Psoas muscle (tissue), 8 donors: ENCODE measurements around the gene PCDHA1. TPM values are rescaled to one million over a fixed set of nuclear protein-coding genes. Genes with fewer than 3 reads are reported as not detected.

Experiments used
- ATAC-seq, 4 donors: fragments of 200-7000 bp; cut with Tn5 transposase; one replicate each; pipeline ENCODE4 v1.9.1; 2020; ENCODE audit warnings: moderate library complexity in 3 of 4, mild to moderate bottlenecking in 2 of 4
- DNase-seq, 2 donors: peaks; one replicate each; pipeline ENCODE4 v3.0.0-alpha.2; 2020
- H3K27ac ChIP-seq: fragments of 200-600 bp; one replicate; pipeline ENCODE4 v1.8.0; 2022
- H3K27me3 ChIP-seq, 3 donors: fragments of 200-600 bp in 1 of 3; one replicate each; pipeline versions ENCODE4 v1.6.1 to v1.8.0; 2013 to 2022; ENCODE audit warnings: low read length in 2 of 3, mild to moderate bottlenecking in 2 of 3, moderate library complexity in 1 of 3; ENCODE audit not compliant: insufficient read depth in 3 of 3
- H3K36me3 ChIP-seq, 2 donors: fragments of 200-600 bp in 1 of 2; one replicate each; pipeline versions ENCODE4 v1.6.1 to v1.8.0; 2013 to 2022; ENCODE audit warnings: low read depth in 1 of 2, mild to moderate bottlenecking in 1 of 2, moderate library complexity in 1 of 2; ENCODE audit not compliant: insufficient read depth in 1 of 2
- H3K4me1 ChIP-seq: fragments of 200-600 bp; one replicate; pipeline ENCODE4 v1.8.0; 2022
- H3K4me3 ChIP-seq: fragments of 200-600 bp; one replicate; pipeline ENCODE4 v1.8.0; 2022; ENCODE audit warnings: mild to moderate bottlenecking
- H3K9me3 ChIP-seq: fragments of 200-600 bp; one replicate; pipeline ENCODE4 v1.8.0; 2022
- WGBS, 3 donors: extraction: QIAGEN DNeasy Blood & Tissue Kit; methylation state at CpG; one replicate each; pipeline versions ENCODE4 v1.1.6 to v1.1.7; 2013; 5-methylcytosine and 5-hydroxymethylcytosine counted together
- intact Hi-C, 2 donors: fragments of 100-400 bp; cut with DNase I; formaldehyde crosslinking; loops; one replicate each; pipeline versions ENCODE4 v1.11.0 to v1.14.2; 2022
- polyA plus RNA-seq, 3 donors: library from polyadenylated mRNA; stranded (reverse); fragments of 200-250 nt; gene quantifications; one replicate each; pipeline ENCODE4 v1.2.3, GENCODE V29; 2013
- total RNA-seq, 4 donors: library from RNA; stranded (reverse); fragmentation: NEBNext Ultra II Directional in 2 of 4; extraction: Animal tissue kit (Norgen Biotek cat#: 25700) in 2 of 4; gene quantifications; one replicate each; pipeline versions ENCODE4 v1.2.1 to v1.2.4, GENCODE V29; 2021 to 2023
- TF ChIP-seq, protein P1 (sequence below): fragments of 200-600 bp; IDR thresholded peaks from one replicate; pipeline ENCODE4 v1.8.0; 2022; ENCODE audit warnings: antibody characterized with exemption
- donor health status: healthy with polysubstance abuse.
- donor health status: DM: no; HTN: no; CAD: no; lungs with moderate emphysema.
- donor health status: Bipolar disorder and iron deficiency.
- donor health status: healthy.
- donor health status: DM: yes; HTN: yes; CAD: no.
- donor health status: DM: no; HTN: no; CAD: no.
- donor health status: DM: no; HTN: no; CAD: no.
- donor health status: DM: yes; HTN: yes; CAD: no.

PCDHA1 gene
- total and polyA plus RNA-seq, 7 donors = 0.10 TPM; not detected in 6

DNA sequence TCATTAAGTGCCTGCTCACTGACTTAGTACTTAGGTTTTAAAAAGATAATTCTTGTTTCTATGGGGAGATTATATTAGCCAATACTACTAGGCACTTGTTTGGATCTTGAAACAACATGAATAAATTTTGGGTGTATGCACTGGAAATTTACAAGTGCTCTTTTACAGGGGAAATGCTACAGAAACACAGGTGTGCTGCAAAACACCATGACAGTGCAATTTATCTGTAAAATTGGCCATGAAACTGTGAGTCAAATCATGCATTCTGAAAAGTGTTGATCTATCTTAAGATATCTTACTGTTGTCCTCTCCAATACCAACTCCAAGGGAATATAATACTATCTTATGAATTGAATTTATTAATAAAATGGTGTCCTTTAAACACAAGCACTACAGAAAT, 253.1 kb downstream of the PCDHA1 start:
- no peaks in the 10 kb centered on the region for H3K9me3 ChIP-seq
- no peaks in the 10 kb centered on the region for H3K27me3 ChIP-seq
- no peak overlapping the region for H3K27ac ChIP-seq
- TF ChIP-seq, protein P1, sequence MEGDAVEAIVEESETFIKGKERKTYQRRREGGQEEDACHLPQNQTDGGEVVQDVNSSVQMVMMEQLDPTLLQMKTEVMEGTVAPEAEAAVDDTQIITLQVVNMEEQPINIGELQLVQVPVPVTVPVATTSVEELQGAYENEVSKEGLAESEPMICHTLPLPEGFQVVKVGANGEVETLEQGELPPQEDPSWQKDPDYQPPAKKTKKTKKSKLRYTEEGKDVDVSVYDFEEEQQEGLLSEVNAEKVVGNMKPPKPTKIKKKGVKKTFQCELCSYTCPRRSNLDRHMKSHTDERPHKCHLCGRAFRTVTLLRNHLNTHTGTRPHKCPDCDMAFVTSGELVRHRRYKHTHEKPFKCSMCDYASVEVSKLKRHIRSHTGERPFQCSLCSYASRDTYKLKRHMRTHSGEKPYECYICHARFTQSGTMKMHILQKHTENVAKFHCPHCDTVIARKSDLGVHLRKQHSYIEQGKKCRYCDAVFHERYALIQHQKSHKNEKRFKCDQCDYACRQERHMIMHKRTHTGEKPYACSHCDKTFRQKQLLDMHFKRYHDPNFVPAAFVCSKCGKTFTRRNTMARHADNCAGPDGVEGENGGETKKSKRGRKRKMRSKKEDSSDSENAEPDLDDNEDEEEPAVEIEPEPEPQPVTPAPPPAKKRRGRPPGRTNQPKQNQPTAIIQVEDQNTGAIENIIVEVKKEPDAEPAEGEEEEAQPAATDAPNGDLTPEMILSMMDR = no peak
- ATAC-seq (no peak), DNase-seq (no peak)
- no peaks in the 10 kb centered on the region for H3K36me3 ChIP-seq
- intact Hi-C loops = no loop called here
- H3K4me3 ChIP-seq = no peak overlapping the region
- no peaks in the 10 kb centered on the region for H3K4me1 ChIP-seq

GRCh38 chr5:141039517-141039916, 253.6 kb downstream of the PCDHA1 start:
- 36 to 41% (median 38%) methylated on average over 3 of the region's 3 CpGs for WGBS, 3 donors
- H3K4me3 ChIP-seq = no peak overlapping the region
- DNase-seq = no peak
- no peaks in the 10 kb centered on the region for H3K27me3 ChIP-seq
- H3K9me3 ChIP-seq = no peaks in the 10 kb centered on the region
- H3K27ac ChIP-seq = no peak overlapping the region
- no peaks in the 10 kb centered on the region for H3K4me1 ChIP-seq
- intact Hi-C loops = no loop called here
- ATAC-seq = no peak
- TF ChIP-seq, protein P1 = no peak
- H3K36me3 ChIP-seq = no peaks in the 10 kb centered on the region

DNA sequence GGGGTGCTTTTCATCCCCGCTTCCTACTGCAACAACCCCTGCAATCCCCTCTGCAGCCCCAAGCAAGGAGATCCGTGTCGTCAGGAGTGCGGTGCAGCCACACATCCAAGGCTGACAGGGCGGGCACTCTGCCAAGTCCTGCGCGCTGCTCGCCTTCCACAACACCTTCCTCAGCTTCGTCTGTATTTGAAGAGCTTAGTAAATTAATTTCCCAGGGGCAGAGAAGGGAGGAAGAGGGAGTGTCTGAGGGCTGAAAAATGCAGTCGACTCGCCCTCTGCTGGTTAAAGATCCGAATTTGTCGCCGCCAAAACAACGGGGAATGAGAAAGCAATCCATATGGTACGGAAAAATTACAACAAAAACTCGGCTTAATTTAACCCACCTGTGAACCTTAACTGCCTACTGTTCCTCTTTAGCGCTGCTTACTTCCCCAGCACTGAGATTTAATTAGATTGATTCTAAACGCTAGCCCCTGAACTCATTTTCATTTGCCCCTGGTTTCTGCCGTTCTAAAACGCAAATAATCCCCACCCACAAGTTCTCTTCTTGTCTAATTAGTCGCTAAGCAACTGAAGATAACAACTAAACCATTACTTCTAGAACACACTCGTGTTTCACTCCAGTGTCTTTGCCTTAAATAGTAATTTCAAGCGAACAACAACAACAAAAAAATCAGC, 254.3 kb downstream of the PCDHA1 start:
- peak in 1 of 4 donors; percentile 69 for ATAC-seq
- peak; percentile 13 to 53 for DNase-seq
- no peak overlapping the region for H3K27ac ChIP-seq
- no peaks in the 10 kb centered on the region for H3K27me3 ChIP-seq
- TF ChIP-seq, protein P1 = peak; percentile 38
- H3K36me3 ChIP-seq = no peaks in the 10 kb centered on the region
- 6 to 9% (median 8%) methylated on average over 24 of the region's 24 CpGs for WGBS, 3 donors
- no peaks in the 10 kb centered on the region for H3K9me3 ChIP-seq
- no peaks in the 10 kb centered on the region for H3K4me1 ChIP-seq
- intact Hi-C loops = loop anchor here in 1 of 2 donors (10.0 kb wide), 1 partner anchor 665 kb away; no protein-coding TSS in a partner anchor
- H3K4me3 ChIP-seq = peak overlapping the region; percentile 54

- no peaks in the 10 kb centered on the region for H3K36me3 ChIP-seq
- intact Hi-C loops = loop anchor here in 1 of 2 donors (10.0 kb wide), 1 partner anchor 666 kb away; no protein-coding TSS in a partner anchor
- H3K9me3 ChIP-seq = no peaks in the 10 kb centered on the region
- no peaks in the 10 kb centered on the region for H3K27me3 ChIP-seq
- TF ChIP-seq, protein P1 = peak; percentile 51
- peak overlapping the region; percentile 54 for H3K4me3 ChIP-seq
- H3K27ac ChIP-seq = no peak overlapping the region
- peak; percentile 87 to 91 for DNase-seq
- H3K4me1 ChIP-seq = no peaks in the 10 kb centered on the region
- 4 to 5% (median 5%) methylated on average over 25 of the region's 25 CpGs for WGBS, 3 donors
- peak; percentile 89 to 95 (median 92) for ATAC-seq
These were observed 255.0 kb downstream of the PCDHA1 start for GRCh38 chr5:141040771-141041426.
